Fibroblast of lung (primary cell): ENCODE data around the gene ATP2B1.

Experiments used
- CTCF ChIP-seq, 2 donors: IDR thresholded peaks in 1 of 2; conservative IDR thresholded peaks in 1 of 2; 1 replicate in 1 of 2; 2 replicates in 1 of 2; pipeline ENCODE4 v1.5.1; 2011 to 2012; ENCODE audit warnings: low read length in 2 of 2, control low read depth in 1 of 2, inconsistent platforms in 1 of 2, low read depth in 1 of 2, mild to moderate bottlenecking in 1 of 2
- EZH2 ChIP-seq: IDR thresholded peaks from 2 replicates; pipeline ENCODE4 v1.5.1; 2012; ENCODE audit warnings: low read length, control low read depth, mild to moderate bottlenecking; ENCODE audit errors: missing control alignments

GRCh38 chr12:89544022-89544421, 164.6 kb downstream of the ATP2B1 start:
- TF ChIP-seq CTCF (conservative IDR thresholded peaks at IDR 0.05 in 1 of 2, IDR thresholded peaks at IDR 0.05 in 1 of 2; ENCODE audit: low read depth in 1 of 2, low read length in 2 of 2) (no peak), EZH2 (no peak)
